Kidney (tissue), 14 donors: ENCODE results near the gene RPS21. TPM values are rescaled to one million over a fixed set of nuclear protein-coding genes. Genes with fewer than 3 reads are reported as not detected.

Source experiments
- DNase-seq, 5 donors: peaks; one replicate each; pipeline ENCODE4 v3.0.0-alpha.2; 2013 to 2020
- FAIRE-seq: peaks from 2 replicates; lab custom pipeline; 2012; peaks lifted over from hg19 to GRCh38; lab: Jason Lieb, UNC
- H3K27ac ChIP-seq, 2 donors: one replicate each; pipeline ENCODE4 v1.7.0; 2013; ENCODE audit warnings: low read depth in 2 of 2, low read length in 2 of 2, inconsistent platforms in 1 of 2
- H3K27me3 ChIP-seq: one replicate; pipeline ENCODE4 v1.7.1; 2013; ENCODE audit warnings: low read length, inconsistent platforms; ENCODE audit not compliant: control insufficient read depth, insufficient read depth
- H3K36me3 ChIP-seq, 3 donors: one replicate each; pipeline versions ENCODE4 v1.7.0 to v1.7.1; 2013; ENCODE audit warnings: low read length in 3 of 3, control low read depth in 1 of 3, inconsistent platforms in 1 of 3; ENCODE audit not compliant: insufficient read depth in 3 of 3, control insufficient read depth in 2 of 3
- H3K4me1 ChIP-seq, 3 donors: one replicate each; pipeline versions ENCODE4 v1.7.0 to v1.7.1; 2013; ENCODE audit warnings: low read length in 3 of 3, inconsistent platforms in 1 of 3, low read depth in 1 of 3; ENCODE audit not compliant: control insufficient read depth in 2 of 3, insufficient read depth in 2 of 3
- H3K4me3 ChIP-seq, 3 donors: one replicate each; pipeline versions ENCODE4 v1.7.0 to v1.8.1; 2013; ENCODE audit warnings: low read length in 3 of 3, control low read depth in 1 of 3, inconsistent platforms in 1 of 3
- H3K9ac ChIP-seq, 3 donors: one replicate each; pipeline versions ENCODE4 v1.7.0 to v1.7.1; 2013; ENCODE audit warnings: low read length in 3 of 3, control low read depth in 1 of 3, inconsistent platforms in 1 of 3
- H3K9me3 ChIP-seq, 3 donors: one replicate each; pipeline versions ENCODE4 v1.7.0 to v1.7.1; 2013; ENCODE audit warnings: low read length in 3 of 3, control low read depth in 1 of 3, inconsistent platforms in 1 of 3; ENCODE audit not compliant: control insufficient read depth in 2 of 3, insufficient read depth in 1 of 3
- intact Hi-C: fragments of 100-400 bp; cut with DNase I; formaldehyde crosslinking; loops from one replicate; pipeline ENCODE4 v1.11.1; 2022
- polyA plus RNA-seq: library from polyadenylated mRNA; stranded (reverse); fragments of 350-450 nt; fragmentation: Illumina TruSeq; extraction: RNeasy Lipid Tissue Mini Kit (QIAGEN cat#74804); gene quantifications from one replicate; pipeline ENCODE4 v1.2.3, GENCODE V29; 2014; ENCODE audit warnings: low read depth, low replicate concordance; ENCODE audit not compliant: insufficient read depth
- total RNA-seq: library from RNA; stranded (reverse); fragmentation: NEBNext Ultra II Directional; extraction: Animal tissue kit (Norgen Biotek cat#: 25700); gene quantifications from one replicate; pipeline ENCODE4 v1.2.1, GENCODE V29; 2021
- TF ChIP-seq, protein P1 (sequence below): IDR thresholded peaks from 3 replicates; pipeline ENCODE4 v1.5.1; 2012; ENCODE audit warnings: mild to moderate bottlenecking, moderate library complexity, borderline replicate concordance; ENCODE audit not compliant: insufficient read depth; ENCODE audit errors: extremely low read depth
- donor health status: control.
- donor health status: control.
- donor health status: control.
- donor health status: control.
- donor health status: control.
- donor health status: DM: yes; HTN: yes; CAD: no.
- donor health status: Normal renal cell carcinoma (clear cell type).

The RPS21 gene
- total and polyA plus RNA-seq, 2 donors from 2014 or later: 1,221 to 2,336 TPM

DNA sequence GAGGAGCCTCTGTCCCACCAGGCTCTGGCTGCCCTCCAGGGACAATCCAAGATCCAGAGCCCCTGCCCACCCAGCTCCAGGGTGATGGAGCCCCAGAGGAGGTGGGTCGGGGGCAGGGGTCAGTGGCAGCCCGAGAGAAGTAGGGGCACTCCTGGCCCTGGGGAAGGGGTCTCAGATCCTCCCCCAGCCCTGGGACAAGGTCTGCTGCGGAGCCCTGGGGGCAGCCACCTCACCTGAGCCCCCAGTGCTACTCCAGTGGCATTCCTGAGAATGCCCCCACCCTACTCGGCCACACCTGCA, 17.1 kb upstream of the RPS21 start:
- FAIRE-seq: no peak
- H3K27me3 ChIP-seq: no peaks in the 10 kb centered on the region
- H3K36me3 ChIP-seq: no peaks in the 10 kb centered on the region
- peaks cover 0 to 47% (median 26%) of the 10 kb centered on the region in 3 donors for H3K4me1 ChIP-seq
- no peak for DNase-seq
- intact Hi-C loops: no loop called here
- no peaks in the 10 kb centered on the region for H3K9me3 ChIP-seq
- peak overlapping the region in 1 of 3 donors; percentile 40 for H3K9ac ChIP-seq
- TF ChIP-seq, protein P1, sequence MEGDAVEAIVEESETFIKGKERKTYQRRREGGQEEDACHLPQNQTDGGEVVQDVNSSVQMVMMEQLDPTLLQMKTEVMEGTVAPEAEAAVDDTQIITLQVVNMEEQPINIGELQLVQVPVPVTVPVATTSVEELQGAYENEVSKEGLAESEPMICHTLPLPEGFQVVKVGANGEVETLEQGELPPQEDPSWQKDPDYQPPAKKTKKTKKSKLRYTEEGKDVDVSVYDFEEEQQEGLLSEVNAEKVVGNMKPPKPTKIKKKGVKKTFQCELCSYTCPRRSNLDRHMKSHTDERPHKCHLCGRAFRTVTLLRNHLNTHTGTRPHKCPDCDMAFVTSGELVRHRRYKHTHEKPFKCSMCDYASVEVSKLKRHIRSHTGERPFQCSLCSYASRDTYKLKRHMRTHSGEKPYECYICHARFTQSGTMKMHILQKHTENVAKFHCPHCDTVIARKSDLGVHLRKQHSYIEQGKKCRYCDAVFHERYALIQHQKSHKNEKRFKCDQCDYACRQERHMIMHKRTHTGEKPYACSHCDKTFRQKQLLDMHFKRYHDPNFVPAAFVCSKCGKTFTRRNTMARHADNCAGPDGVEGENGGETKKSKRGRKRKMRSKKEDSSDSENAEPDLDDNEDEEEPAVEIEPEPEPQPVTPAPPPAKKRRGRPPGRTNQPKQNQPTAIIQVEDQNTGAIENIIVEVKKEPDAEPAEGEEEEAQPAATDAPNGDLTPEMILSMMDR: no peak
- H3K4me3 ChIP-seq: no peak overlapping the region
- H3K27ac ChIP-seq: peak overlapping the region; percentile 54 to 67

- Histone ChIP-seq H3K4me3 (no peak overlapping the region), H3K27ac (peak overlapping the region; percentile 54 to 67), H3K27me3 (no peaks in the 10 kb centered on the region), H3K9ac (peak overlapping the region in 1 of 3 donors; percentile 12), H3K36me3 (no peaks in the 10 kb centered on the region), H3K9me3 (no peaks in the 10 kb centered on the region), H3K4me1 (peaks cover 0 to 45% (median 21%) of the 10 kb centered on the region in 3 donors)
- peak in 1 of 5 donors; percentile 66 for DNase-seq
- TF ChIP-seq, protein P1: no peak
- no peak for FAIRE-seq
- intact Hi-C loops: no loop called here
Measured at GRCh38 chr20:62370115-62370806, 16.6 kb upstream of the RPS21 start.

DNA sequence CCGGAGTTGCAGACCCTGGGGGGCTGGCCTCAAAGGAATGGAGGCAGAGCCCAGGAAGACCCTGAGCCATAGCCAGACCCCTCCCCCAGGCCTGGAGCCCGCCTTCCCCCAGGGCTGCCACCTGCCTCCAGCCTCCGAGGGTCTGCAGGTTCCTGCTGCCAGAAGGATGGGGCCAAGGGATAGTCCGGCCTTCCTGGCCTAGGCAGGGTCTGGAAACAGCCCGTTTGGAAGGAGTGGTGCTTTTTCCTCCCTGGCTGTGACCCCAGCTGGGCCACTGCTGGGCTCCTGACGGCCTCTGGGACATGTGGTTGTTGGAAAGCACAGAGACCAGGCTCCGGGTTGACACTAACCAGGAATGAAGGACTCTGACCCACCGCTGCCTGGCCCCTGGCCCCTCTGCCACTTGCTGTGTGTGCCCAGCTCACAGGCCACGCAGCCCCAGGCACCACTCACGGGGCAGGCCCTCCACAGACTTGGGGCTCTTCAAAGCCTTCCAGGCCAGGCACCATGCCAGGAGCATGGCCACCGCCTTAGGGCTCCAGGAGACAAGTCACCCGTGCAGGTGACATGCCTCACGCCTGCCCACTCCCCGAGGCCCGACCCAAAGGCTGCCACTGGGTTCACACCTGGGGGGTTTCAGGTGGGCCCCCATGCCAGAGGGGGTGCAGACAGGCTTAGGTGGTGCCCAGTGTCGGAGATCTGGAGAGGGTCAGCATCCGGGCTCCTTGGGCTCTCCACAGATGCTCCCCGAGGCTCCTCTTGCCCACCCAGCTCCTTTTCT, 15.9 kb upstream of the RPS21 start:
- Histone ChIP-seq H3K9ac (no peak overlapping the region), H3K4me1 (peaks cover 0 to 39% (median 20%) of the 10 kb centered on the region in 3 donors), H3K4me3 (no peak overlapping the region), H3K9me3 (no peaks in the 10 kb centered on the region), H3K27ac (peak overlapping the region in 1 of 2 donors; percentile 67), H3K36me3 (no peaks in the 10 kb centered on the region), H3K27me3 (no peaks in the 10 kb centered on the region)
- FAIRE-seq (no peak), DNase-seq (peak in 1 of 5 donors; percentile 63)
- TF ChIP-seq, protein P1: no peak
- intact Hi-C loops: no loop called here
